ENCODE data around the gene NRARP.

DNA sequence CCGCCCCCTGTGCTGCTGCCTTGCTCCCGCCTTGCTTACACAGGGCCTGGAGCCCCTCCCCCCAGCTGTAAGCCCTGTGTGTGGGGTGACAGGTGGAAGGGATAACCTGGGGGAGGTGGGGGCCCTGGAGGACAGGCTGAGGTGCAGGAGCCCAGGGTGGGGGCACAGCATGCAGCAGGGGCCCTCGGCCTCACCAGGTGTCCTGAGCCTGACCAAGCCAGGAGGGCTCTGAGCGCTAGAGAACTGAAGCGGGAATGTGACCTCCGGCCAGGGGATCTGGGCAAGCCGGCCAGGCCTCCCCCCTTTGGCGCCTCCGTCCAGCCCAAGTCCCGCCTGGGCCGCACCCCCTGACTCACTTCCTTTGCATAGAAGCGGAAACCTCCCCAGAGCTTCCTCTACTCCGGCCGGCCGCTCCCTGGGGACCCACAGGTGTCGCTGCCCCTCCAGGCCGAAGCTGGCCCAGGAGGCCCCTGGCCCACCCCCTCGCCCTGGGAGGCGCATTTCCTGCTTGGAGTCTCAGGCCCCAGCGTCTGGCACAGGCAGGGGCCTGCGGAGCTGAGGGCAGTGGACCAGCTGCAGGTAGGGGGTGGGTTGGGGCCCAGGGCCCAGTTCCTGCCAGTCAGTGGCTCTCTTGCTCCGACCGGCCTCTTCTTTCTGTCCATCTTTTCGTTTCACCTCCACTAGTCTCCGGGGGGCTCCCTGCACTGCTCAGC, 24.6 kb downstream of the NRARP start, which contains the start of gene TOR4A:
- TF ChIP-seq EZH2phosphoT487 (IDR thresholded peaks at IDR 0.05; ENCODE audit: insufficient read depth, low read depth) (no peak), EZH2 (IDR thresholded peaks at IDR 0.05; ENCODE audit: insufficient read depth, poor library complexity, severe bottlenecking) (no peak)

Measured in GM23248 (cell line).